ENCODE measurements around the gene ISOC1.

Gene ISOC1

DNA sequence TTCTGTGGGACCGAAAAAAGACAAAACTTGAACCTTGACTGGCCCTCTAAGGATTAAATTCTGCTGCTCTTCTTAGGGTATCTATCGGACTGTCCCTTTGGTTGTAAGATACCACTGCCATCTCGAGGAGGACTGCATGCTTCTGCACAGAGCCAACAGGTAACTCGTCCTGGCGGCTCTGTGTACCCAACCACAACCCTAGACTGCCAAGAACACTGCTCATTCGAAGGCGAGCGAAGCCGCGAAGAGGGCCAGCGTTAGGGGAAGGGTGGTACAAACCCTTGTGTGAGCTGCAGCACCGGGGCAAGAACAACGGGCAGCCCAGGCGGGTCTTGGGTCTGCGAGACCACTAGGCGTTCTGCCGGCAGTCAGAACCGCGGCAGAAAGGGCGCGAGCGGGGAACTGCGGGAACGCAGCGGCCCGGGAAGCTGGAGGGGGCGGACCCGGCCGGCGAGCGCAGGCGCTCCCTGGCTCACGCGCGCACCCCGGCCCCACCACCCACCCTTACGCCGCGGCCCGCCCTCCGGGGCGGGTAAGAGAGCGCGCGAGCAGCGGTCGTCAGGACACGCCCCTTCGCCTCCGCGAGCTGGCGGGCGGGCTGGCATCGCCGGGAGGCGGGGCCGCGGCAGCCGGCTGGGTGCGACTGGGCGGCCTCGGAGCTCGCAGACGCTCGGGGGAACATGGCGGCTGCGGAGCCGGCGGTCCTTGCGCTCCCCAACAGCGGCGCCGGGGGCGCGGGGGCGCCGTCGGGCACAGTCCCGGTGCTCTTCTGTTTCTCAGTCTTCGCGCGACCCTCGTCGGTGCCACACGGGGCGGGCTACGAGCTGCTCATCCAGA lies at the start of gene ISOC1:
TSS of gene ISOC1 (plus strand) at position 663 of the 837 bp plus-strand sequence. CDS start at position 681, 18 bp downstream.
- peak; percentile 87 to 90 for DNase-seq

DNA sequence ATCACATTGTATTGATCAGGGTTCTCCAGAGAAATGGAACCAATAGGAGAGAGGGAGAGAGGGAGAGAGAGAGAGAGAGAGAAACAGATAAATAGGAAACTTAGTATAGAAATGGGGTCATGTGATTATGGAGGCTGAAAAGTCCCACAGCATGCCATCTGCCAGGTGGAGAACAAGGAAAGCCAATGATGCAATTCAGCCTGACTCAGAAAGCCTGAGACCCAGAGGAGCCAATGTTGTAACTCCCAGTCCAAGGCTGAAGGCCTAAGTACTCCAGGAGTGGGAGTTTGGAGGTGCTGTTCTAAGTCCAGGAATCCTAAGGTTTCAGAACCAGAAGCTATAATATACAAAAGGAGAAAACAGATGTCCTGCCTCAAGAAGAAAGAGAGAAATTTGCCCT lies 48.4 kb upstream of the ISOC1 start:
- no peak for DNase-seq

GRCh38 chr5:129048509-129048908 lies 46.0 kb upstream of the ISOC1 start:
- DNase-seq, result no peak

GRCh38 chr5:129049126-129049799 lies 45.3 kb upstream of the ISOC1 start:
- no peak for DNase-seq

DNA sequence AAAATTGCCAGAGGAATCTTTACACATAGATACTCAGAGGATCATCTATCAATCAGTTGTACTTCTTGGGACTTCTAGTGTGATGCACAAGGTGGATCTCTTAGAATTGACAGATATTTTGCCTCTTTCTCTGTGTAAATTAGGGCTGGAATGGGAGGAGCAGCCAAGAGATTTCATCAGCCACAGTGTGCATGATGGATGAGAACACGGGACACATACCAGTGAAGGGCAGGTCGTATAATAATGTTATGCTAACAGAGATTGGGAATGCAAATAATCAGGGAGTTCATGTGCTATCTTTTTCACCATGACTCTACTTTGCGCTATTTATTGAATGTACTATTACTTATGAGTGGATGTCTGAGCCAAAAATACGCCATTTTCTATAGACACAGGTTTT lies 43.3 kb upstream of the ISOC1 start:
- DNase-seq, result no peak

DNA sequence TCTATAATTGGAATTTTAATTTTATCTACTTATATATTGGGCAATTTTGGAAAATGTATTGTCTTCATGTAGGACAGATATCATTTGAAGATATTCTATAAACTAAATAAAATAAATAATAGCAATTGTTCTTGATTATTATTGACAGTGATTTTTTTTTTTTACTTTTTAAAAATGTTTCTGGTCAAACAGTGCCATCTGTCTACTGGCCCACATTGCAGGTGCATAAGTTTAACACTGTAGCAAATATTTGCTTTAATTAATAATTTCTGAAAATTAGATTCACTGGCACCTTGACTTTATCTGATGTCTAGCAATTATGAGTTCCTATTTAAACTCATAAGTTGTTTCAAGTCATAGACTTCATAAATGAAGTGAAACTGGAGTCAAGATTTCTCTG lies 41.1 kb upstream of the ISOC1 start:
- no peak for DNase-seq

DNA sequence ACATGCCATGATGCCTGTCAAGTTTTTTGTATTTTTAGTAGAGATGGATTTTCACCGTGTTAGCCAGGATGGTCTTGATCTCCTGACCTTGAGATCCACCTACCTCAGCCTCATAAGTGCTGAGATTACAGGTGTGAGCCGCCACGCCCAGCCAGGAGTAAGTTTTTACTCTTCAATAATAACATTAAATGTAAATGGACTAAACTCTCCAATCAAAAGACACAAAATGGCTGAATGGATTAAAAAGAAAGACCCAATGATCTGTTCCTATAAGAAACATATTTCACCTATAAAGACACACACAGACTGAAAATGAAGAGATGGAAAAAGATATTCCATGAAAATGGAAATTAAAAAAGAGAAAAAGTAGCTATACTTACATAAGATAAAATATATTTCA lies 37.2 kb upstream of the ISOC1 start:
- no peak for DNase-seq

DNA sequence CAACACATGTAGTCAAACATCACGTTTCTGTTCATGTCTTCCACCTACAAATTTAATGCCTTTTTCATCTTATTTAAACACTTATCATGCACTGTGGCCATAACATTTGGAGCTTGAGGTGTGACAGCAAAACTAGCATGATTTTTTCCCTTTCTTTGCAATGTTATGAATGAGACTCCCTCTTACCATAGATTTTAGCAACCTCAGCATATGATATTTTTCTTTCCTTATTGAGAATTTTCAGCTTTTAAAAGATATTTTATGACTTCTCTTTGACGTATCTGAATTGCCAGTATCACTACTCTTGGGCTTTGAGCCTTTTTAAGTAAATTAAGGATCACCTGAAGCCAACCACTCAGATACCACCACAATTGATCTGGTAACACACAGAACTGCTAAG lies 32.7 kb upstream of the ISOC1 start:
- no peak for DNase-seq

GRCh38 chr5:129063483-129064113 lies 31.0 kb upstream of the ISOC1 start:
- DNase-seq, result no peak

- no peak for DNase-seq
Observed at GRCh38 chr5:129065721-129066120, 28.8 kb upstream of the ISOC1 start.

DNA sequence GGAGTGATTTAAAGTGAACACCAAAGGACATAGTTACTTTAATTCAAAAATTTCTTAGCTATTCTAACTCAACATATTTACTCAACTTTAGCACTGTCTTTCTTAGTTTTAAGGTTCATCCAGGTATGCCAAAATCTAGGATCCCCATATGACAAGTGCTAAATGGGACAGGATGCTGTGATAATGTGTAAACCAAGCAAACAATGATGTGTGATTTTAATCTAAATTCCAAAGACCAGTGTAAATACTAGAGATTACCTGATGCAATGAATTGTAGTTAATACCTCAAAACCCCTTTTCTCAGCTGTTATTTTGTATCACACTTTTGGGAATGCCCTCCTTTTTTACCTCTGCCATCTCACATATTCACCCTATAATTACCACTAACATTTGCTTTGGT lies 26.8 kb upstream of the ISOC1 start:
- DNase-seq, result no peak

DNA sequence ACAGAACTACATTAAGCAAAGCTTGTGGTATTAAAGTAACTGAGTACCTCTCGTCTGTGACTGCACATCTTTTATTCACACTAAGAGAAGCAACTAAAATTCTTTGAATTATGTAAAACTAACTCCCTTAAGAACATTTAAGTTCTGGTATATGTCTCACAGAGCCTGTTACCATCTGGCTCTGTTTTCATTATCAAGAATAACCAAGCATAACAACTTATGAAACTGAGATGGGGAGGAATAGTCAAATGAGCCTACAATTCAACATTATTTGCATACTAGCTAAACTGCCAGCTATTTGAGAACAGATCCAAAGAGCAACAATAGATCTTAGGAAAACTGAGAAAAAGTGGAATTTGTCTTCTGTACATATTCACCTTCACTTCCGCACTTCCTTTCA lies 25.3 kb upstream of the ISOC1 start:
- DNase-seq, result no peak

- DNase-seq, result no peak
Observed at GRCh38 chr5:129073111-129073510, 21.4 kb upstream of the ISOC1 start.

DNA sequence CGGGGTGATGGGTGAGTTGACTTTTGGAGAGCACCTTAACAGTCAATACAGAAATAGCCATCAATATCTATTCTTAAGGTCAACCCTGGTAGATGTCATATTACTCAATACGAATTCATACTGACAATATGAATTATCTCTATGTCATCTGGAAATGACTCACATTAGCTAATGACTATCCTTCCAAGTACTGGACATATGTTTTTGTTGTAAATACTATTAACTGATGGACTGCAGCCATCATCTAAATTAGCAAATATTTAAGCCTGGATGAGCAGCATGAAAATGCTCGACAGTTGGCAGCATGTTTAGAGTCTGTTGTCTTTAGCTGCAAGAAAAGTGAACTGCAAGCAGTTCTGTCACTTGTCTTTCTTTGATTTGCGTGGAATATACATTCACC lies 19.6 kb upstream of the ISOC1 start:
- DNase-seq, result no peak

DNA sequence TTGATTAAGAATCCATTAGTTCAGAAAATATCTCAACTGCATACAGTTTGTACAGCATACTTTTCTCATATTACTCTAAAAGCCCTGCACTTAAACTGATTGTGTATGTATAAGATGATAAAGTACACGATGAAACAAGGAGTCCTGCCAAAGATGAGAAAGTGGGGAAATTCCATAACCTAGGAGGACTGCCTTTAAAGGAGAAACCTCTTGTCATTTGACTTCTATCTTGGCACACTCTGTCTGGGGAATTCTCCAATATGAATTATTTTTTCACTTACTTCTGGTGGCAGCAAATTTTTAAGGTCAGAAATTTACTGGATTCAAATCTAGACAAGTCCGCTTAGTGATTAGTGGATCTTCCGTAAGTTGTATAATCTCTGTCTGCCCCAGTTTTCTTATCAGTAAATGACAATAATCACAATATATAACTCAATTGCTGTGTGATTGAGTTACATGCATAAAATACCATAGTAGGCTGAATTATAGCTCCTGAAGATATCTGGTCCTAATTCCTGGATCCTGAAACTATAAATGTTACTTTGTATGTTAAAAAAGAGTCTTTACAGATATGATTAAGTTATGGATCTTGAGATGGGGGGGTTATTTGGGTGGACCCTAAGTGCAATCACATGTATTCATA lies 17.0 kb upstream of the ISOC1 start:
- DNase-seq, result no peak

DNA sequence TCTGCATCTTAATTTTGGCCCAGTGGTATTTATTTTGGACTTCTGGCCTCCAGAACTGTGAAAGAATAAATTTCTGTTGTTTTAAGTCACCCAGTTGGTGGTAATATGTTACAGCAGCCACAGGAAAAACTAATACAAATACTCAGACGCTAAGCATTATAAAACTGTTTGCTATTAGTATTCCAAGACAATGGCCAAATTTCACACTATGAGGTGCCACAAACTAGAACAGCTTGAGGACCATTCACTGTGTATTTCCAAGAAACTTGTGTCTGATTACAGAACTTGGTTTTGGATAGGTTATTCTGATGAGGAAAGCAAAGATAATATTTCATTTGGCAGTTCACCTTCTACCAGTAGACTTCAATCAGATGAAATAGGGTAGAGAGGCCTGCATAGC lies 16.3 kb upstream of the ISOC1 start:
- no peak for DNase-seq

DNA sequence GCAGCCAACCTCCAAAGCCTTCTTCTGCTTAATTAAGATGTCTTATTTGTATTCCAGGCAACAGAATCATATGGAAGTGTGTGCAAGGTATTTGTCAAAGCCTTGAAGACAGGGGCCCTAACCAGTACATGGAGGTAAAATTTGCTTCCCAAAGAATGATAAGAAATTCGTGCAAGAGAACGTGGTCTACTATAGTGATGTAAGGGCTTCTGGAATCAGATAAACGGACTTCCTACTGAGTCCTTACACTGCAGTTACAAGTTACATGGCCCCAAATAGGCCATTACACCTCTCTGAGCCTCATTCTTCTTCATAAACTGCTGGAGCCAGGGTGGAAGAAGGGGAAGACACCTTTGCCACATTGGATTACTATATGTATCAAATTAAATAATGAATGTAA lies 15.9 kb upstream of the ISOC1 start:
- no peak for DNase-seq

DNA sequence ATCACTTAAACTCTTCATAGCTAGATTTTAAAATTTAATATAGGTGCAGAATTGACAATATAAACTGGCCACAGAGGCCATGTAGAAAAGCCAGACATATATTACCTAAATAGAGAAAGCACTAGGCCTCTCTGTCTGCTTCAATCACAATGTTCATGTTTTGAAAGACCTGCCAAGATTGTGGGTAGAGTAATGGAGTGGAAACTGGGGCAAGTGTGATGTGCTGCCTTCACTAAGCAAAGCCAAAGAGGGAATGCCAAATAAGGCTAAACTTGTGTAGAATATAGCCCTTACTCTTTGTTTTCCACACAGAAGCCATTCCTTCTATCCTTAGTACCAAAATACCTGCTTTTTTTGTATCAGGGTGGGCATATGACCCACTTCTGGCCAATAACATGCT lies 15.1 kb upstream of the ISOC1 start:
- no peak for DNase-seq

DNA sequence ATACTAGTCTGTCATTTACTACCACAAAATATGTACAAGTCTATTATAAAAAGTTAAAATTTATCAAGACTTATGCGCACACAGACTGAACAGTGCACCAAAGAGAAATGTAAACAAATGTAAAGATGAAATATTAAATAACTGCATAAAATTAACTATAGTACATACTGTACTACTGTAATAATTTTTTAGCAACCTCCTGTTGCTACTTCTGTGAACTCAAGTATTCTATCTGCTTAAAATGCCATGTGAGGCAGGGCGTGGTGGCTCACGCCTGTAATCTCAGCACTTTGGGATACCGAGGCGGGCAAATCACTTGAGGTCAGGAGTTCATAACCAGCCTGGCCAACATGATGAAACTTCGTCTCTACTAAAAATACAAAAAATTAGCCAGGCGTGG lies 13.8 kb upstream of the ISOC1 start:
- no peak for DNase-seq

DNA sequence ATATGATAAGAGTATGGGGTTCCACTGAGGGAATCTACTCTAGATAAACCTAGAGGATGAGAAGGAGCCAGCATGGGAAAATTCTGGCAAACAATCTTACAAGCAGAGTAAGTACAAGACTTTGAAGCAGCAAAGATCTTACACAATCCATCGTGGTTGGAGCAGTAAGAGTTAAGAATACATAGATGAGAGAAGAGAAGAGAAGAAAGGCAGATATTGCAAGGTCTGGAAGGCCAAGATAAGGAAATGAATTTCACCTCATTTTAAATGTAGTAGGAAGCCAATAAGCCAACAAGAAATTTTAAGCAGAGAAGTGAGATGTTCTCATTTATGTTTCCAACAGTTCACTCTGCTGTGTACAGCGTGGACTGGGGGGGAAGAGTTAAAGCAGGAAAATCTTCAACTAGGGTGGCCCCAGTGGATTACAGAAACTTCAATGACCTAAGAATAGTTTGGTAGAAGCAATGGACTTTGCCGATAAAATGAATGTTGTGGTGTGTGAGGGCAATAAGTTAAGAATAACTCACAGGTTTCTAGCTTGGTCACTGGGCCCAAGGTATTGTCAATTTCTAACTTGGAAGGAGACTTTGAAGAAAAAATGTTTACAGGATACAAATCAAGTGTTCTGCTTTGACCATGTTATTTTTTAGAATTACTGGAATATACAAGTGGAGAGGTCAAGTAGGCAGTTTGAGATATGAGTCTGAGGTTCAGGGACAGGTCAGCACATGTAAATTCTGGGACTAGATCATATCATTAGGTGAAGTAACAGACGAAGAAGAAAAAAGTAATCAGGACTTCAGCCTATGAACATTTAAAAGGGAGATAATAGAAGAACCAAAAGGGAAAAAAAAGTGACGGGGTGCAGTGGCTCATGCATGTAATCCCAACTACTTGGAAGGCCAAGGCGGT lies 12.1 kb upstream of the ISOC1 start:
- no peak for DNase-seq

GRCh38 chr5:129094924-129095899 lies 663 bp downstream of the ISOC1 start:
- peak; percentile 25 to 27 for DNase-seq
